Epithelial cell of proximal tubule (primary cell): ENCODE results near the gene DOK5. TPM values are rescaled to one million over a fixed set of nuclear protein-coding genes. Genes with fewer than 3 reads are reported as not detected.

Experiments
- DNase-seq: peaks from one replicate; pipeline ENCODE4 v3.0.0-alpha.2; 2011; ENCODE audit warnings: low read depth
- H3K4me3 ChIP-seq: 2 replicates; pipeline ENCODE4 v1.5.1; 2011; ENCODE audit warnings: low read depth, mild to moderate bottlenecking, low read length
- CTCF ChIP-seq: conservative IDR thresholded peaks from 2 replicates; pipeline ENCODE4 v1.5.1; 2012; ENCODE audit warnings: low read depth, mild to moderate bottlenecking, low read length
- total RNA-seq: library from RNA; depleted of rRNA; stranded (reverse); fragments of >200 nt; gene quantifications from 2 replicates; pipeline ENCODE4 v1.2.3, GENCODE V29; 2015

Gene DOK5
- total RNA-seq, 1 donor from 2014 or later: 4.4 TPM

- no peak for TF ChIP-seq CTCF
- no peak overlapping the region for H3K4me3 ChIP-seq
- no peak for DNase-seq
Measured at GRCh38 chr20:54600634-54601033, 125.2 kb downstream of the DOK5 start.

GRCh38 chr20:54601831-54602515 lies 126.6 kb downstream of the DOK5 start:
- no peak for DNase-seq
- no peak overlapping the region for H3K4me3 ChIP-seq
- no peak for TF ChIP-seq CTCF

- DNase-seq: no peak
- TF ChIP-seq CTCF: no peak
- H3K4me3 ChIP-seq: no peak overlapping the region
Measured at GRCh38 chr20:54605319-54605718, 129.9 kb downstream of the DOK5 start.

- no peak for DNase-seq
- no peak for TF ChIP-seq CTCF
- H3K4me3 ChIP-seq: no peak overlapping the region
Measured at GRCh38 chr20:54606380-54606779, 131.0 kb downstream of the DOK5 start.

- DNase-seq: no peak
- H3K4me3 ChIP-seq: no peak overlapping the region
- no peak for TF ChIP-seq CTCF
Measured at GRCh38 chr20:54608039-54608745, 132.8 kb downstream of the DOK5 start.

GRCh38 chr20:54608943-54609342 lies 133.6 kb downstream of the DOK5 start:
- TF ChIP-seq CTCF: no peak

More at GRCh38 chr20:54608943-54609342, 133.6 kb downstream of the DOK5 start:
- no peak overlapping the region for H3K4me3 ChIP-seq
- no peak for DNase-seq
